Suppressor macrophage (primary cell): ENCODE results near the gene MCIDAS.

Experiments
- DNase-seq, 4 experiments: peaks; one replicate each; pipeline ENCODE4 v3.0.0-alpha.2; 2020 to 2022

MCIDAS gene

GRCh38 chr5:55222092-55222984 is 4.8 kb downstream of the MCIDAS start:
- peak; percentile 51 to 61 (median 59) for DNase-seq

DNA sequence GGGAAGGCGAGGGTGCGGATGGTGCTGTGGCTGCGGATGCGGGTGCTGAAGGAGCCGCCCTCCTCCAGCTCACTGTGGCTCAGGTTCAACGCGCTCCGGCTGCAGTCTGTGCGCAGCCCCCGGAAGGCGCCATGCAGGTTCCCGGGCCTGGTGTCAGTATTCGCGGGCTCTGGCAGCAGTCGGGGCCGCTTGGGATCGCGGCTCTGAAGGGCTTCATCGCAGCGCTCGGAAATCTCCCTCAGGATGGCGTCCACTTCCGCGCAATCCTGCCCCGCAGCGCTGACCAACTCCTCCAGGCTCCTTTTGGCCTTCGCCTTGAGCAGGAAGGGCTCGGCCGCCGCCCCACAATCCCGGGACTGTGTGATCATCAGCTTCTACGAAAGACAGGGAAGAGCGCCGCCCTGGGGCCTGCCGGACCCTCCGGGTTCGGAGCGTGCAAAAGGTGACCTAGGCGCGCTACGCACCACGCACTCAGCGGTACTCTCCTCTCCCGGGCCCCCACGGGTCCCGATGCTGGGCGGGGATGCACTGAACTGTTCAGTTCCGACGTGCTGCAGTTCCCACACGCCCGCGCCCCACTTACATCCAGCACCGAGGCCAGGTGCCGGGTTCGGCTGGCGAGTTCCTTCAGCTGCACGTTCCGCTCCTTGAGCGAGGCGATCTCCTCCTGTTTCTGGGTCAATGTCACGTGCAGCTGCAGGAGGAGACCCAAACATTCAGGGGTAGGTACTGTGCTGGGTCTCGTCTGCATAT is 6.5 kb downstream of the MCIDAS start:
- DNase-seq, result peak in 2 of 4 experiments; percentile 29 to 39

DNA sequence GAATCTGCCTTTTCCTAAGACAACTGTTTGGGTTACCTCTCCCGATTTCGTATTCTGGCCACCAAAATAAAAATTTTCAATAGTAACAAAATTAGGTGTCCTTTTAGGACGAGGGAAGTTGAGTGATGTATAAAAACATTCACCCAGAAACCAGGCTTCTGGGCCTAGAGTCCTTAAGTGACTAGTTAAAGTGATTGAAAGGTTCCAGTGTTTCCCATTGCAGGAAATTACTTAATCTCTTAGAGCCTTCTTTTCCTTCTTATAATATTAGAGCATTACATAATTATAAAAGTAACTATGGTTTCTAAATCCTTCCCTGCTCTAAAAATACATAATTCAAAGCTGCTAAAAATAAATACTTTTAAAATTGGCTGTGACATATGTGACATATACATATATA is 7.3 kb downstream of the MCIDAS start:
- DNase-seq, result no peak

DNA sequence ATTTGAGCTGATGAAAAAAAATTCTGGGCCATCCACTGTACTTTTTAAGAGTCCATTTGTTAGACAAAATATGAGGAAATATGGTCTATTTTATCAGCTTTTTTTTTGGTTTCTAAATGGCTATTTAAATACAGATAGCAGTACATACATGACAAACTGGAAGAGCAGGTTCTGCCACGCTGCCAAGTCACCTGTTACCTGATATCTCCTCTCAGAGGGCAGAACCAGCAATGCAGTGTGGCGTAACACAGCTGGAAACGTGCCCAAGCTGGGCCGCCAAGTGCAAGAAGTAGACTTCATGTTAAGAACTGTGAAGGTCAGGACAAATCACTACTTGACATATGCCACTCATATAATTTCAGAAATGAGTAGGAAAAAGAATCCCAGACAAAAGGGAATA is 8.1 kb downstream of the MCIDAS start:
- no peak for DNase-seq

- no peak for DNase-seq
Observed at GRCh38 chr5:55211184-55211874, 15.8 kb downstream of the MCIDAS start.

DNA sequence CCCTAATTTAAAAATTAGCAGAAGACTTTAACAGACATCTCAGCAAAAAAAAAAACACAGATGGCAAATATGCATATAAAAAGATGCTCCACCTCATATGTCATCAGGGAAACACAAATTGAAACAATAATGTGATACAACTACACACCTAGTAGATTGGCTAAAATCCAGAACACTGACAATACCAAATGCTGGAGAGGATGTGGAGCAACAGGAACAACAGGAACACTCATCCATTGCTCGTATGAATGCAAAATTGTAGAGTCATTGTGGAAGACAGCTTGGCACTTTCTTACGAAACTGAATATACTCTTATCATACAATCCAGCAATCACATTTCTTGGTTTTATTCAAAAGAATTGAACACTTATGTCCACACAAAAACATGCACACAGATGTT is 22.1 kb downstream of the MCIDAS start:
- DNase-seq, result no peak

DNA sequence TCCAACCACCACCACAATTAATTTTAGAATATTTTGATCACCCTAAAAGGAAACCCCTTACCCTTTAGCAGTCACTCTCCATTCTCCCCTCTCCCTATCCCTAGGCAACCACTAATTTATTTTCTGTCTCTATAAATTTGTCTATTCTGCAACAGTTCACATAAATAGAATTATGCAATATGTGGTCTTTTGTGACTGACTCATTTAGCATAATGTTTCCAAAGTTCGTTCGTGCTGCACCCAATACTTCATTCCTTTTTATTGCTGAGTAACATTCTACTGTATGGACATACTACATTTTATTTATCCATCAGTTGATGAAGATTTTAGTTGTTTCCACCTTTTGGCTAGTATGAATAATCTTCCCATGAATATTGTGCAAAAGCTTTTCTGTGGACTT is 36.0 kb downstream of the MCIDAS start:
- DNase-seq, result no peak

DNA sequence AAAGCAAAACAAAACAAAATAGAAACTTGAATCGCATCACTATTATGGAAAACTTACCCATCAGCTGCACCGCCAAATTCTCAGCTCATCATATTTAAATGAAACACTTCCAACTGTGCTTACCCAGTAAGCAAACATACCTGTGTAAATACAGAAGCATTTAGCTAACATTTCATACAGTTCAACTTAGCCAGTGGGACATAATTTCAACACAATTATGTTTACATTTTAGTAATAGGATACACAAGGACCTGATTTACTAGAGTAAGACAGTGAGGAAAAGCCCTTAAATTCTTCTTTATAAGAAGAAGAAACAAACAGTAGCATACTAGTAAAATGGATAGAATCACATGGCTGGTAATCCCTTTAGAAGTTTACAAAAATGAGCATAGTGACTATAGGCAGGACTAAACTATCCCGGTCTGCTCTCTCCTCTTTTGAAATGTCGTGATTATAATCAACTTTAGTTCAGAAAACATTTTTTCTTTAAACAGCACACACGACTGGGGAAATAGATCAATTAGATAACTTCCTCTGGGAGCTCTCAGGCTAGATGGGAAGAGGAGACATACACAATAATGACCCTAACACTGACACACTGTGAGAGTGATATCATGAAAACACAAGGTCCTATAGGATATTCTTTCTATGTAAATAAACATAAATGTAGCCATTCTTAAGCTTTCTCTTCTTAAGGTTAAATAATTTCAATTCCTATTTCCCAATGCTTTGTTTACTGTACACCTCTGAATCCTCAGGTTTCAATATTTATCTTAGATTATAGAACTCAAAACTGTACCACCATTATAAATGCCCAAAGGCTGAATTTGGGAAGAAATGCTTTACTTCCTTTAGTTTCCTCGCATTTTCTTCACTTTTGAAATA is 38.2 kb downstream of the MCIDAS start:
- no peak for DNase-seq

GRCh38 chr5:55187370-55187769 is 39.7 kb downstream of the MCIDAS start:
- DNase-seq, result peak in 1 of 4 experiments; percentile 5

- DNase-seq, result no peak
Observed at GRCh38 chr5:55180016-55180415, 47.1 kb downstream of the MCIDAS start.

DNA sequence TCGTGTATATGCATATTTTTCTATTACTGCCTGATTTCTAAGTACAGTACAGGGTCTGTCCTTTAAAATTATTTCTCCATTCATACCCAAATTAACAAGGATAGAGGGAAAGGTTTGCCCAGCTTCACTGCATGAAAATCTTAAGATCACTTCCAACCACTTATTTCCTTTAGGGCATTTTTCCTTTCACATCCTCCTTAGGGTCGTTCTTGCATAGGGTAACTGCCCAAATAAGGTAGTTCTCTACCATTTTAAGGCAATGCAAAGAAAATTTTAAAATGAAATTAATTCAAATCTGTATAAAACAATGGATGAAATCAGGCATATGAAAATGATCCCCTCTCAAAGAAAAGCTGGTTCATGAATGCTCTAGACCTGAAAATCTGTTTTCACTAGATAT is 50.0 kb downstream of the MCIDAS start:
- DNase-seq, result peak in 1 of 4 experiments; percentile 20

- peak; percentile 33 to 75 (median 55) for DNase-seq
Observed at GRCh38 chr5:55176176-55176818, 50.8 kb downstream of the MCIDAS start.

DNA sequence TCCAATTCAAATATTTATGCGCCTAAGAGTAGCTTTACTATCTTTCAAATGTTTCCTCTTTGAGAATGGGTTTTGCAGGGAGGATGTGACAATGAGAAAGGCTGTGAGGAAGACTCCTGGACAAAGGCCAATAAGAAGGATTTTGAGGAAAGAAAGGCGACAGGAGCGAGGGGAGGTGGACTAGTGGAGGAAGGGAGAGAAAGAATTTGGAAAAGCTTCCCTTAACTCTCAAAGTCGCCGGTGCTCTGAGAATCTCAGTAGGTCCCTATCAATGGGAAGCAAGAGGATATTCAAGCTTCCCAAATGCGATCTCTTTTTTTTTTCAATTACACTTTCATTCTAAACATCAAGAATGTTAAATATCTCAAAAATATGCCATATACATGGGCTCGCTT is 51.3 kb downstream of the MCIDAS start:
- no peak for DNase-seq

GRCh38 chr5:55173687-55174230 is 53.4 kb downstream of the MCIDAS start:
- peak in 1 of 4 experiments; percentile 3 for DNase-seq

DNA sequence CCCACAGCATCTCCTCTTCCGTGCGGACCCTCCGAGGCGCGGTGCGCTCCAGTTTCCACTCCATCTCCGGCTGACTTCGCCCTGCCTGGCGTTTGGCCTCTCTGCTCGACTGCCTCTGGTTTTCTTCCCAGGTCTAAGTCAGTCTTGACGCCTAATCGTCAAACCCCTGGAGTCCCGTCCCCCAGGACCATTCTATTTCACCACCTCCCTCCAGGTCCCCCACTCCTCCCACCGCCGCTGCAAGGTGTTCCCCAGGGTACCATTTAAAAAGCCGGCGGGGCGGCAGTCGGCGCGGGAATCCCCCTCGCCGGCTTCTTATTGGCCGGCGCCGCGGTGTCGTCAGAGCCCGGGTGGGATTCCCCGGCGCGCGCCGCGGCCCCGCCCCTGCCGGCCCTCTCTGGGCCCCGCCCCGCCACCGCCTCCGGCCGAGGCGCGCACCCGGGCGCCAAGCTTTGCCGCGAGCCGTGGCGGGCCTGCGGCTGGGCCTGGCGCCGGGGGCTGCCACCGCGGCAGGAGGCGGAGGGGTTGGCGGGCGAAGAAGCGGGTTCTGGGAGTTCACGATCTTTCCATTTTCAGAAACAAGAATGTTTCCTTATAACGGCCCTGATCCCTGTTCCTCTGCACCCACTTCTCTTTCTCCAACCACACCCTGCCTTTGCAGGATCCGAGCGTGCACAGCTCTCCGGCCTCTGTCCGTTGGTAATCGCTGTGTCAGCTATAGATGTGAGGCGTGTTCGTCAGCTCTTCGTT is 54.0 kb downstream of the MCIDAS start, which contains the start of gene CDC20B:
Gene CDC20B (minus strand): TSS at position 241 of the 750 bp plus-strand sequence. CDS start 177 bp downstream, at position 64.
- peak; percentile 79 to 94 (median 88) for DNase-seq

DNA sequence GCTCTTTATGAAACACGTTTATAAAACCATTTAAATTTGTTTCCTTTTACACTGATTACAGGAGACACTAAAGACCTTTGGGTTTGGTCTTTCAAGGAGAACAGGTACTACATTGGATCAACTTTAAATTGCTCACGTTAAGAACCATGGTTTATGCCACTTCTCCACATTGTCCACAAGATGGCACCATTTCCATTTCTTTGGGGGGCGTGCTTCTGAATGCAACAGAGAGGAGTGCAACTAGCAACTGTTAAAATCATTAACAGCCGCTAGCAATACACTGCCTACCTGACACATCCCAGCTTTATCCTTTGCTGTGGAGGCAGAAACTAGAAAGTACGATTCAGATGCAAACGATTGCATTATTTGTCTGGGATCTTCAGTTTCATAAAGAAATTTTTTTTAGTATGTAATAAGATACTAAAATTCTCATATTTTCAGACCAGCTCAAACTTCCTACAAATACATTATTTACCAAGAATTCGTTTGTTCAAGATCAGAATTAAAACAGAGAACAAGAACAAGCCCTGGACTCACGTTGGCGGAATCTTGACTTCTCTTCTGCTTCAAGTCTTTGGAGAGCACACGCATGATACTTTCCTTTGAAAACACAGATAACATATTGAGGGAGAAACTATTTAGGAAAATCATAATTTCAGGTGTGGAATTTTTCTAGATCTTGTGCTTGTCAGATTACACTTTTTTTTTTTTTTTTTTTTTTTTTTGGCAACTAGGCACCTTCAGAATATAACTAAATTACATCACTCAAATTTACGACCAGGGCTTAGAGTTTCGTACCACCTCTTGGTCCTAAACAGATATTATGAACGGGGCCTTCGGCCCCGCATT is 54.8 kb downstream of the MCIDAS start:
- DNase-seq, result peak; percentile 72 to 86 (median 78)

- no peak for DNase-seq
Observed at GRCh38 chr5:55171471-55171870, 55.6 kb downstream of the MCIDAS start.
